H1 (cell line): ENCODE data around the gene SARS2.

ENCODE experiments used
- POLR2AphosphoS5 ChIP-seq: IDR thresholded peaks from 2 replicates; pipeline ENCODE4 v1.6.1; 2011; ENCODE audit warnings: low read depth, low read length
- SIRT6 ChIP-seq: IDR thresholded peaks from one replicate; pipeline ENCODE4 v1.7.1; 2012; ENCODE audit warnings: low read length, inconsistent platforms
- SRF ChIP-seq: IDR thresholded peaks from 2 replicates; pipeline ENCODE4 v1.6.1; 2011; ENCODE audit warnings: mild to moderate bottlenecking, low read depth, low read length, moderate library complexity
- YY1 ChIP-seq: IDR thresholded peaks from 2 replicates; pipeline ENCODE4 v1.6.1; 2011; ENCODE audit warnings: low read depth, mild to moderate bottlenecking, low read length

DNA sequence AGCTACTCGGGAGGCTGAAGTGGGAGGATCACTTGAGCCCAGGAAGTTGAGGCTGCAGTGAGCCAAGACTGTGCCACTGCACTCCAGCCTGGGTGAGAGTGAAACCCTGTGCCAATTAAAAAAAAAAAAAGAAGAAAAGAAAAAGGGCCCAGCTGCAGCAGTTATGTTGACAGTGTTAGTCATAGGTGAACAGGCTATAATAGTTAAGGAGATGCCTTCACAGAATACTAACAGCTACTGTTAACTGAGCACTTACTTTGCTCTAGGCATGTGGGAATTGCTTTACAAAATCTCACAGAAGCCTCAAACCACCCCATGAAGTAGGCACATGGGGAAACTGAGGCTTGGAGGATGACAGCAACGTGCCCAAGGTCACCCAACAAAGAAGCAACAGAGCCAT lies 41.1 kb upstream of the SARS2 start:
- TF ChIP-seq YY1 = no peak
- no peak for TF ChIP-seq SRF
- no peak for TF ChIP-seq SIRT6
- TF ChIP-seq POLR2AphosphoS5 = no peak
